Ovary (tissue), 3 donors: Measurements from ENCODE around the gene SLC4A3.

Experiments
- CTCF ChIP-seq, 3 donors: fragments of 450-650 bp in 2 of 3; fragments of 200-600 bp in 1 of 3; IDR thresholded peaks; one replicate each; pipeline versions ENCODE4 v1.5.1 to v1.8.0; 2016 to 2022; ENCODE audit warnings: antibody characterized with exemption in 3 of 3, mild to moderate bottlenecking in 1 of 3
- EP300 ChIP-seq: sonication (generic); formaldehyde crosslinking; IDR thresholded peaks from one replicate; pipeline ENCODE4 v1.6.1; 2017; ENCODE audit warnings: antibody characterized with exemption
- POLR2A ChIP-seq: fragments of 450-650 bp; IDR thresholded peaks from one replicate; pipeline ENCODE4 v1.6.1; 2017; ENCODE audit warnings: antibody characterized with exemption, mild to moderate bottlenecking, moderate library complexity
- donor health status: DM: no; HTN: no; CAD: no.

GRCh38 chr2:219611866-219612576 lies 15.4 kb upstream of the SLC4A3 start:
- TF ChIP-seq EP300, result no peak
- TF ChIP-seq CTCF (IDR thresholded peaks at IDR 0.05), result no peak
- TF ChIP-seq POLR2A, result no peak
